Upper lobe of left lung (tissue), 6 donors: Measurements from ENCODE around the gene MED12. TPM values are rescaled to one million over a fixed set of nuclear protein-coding genes. Genes with fewer than 3 reads are reported as not detected.
A peak's percentile ranks its signal among the peaks of the same experiment; 100 is the strongest.

Experiments
- ATAC-seq, 2 donors: fragments of 200-7000 bp; cut with Tn5 transposase; one replicate each; pipeline ENCODE4 v1.9.1; 2022; ENCODE audit warnings: mild to moderate bottlenecking in 2 of 2, moderate library complexity in 2 of 2; ENCODE audit not compliant: low FRiP score in 2 of 2
- DNase-seq, 2 donors: peaks; one replicate each; pipeline ENCODE4 v3.0.0-alpha.2; 2019 to 2020
- H3K27ac ChIP-seq, 4 donors: fragments of 200-600 bp; sonication (generic); one replicate each; pipeline ENCODE4 v1.5.1; 2016 to 2019
- H3K27me3 ChIP-seq, 4 donors: fragments of 200-600 bp; sonication (generic); one replicate each; pipeline ENCODE4 v1.5.1; 2017 to 2019
- H3K36me3 ChIP-seq, 4 donors: fragments of 200-600 bp; sonication (generic); one replicate each; pipeline ENCODE4 v1.5.1; 2016 to 2019
- H3K4me1 ChIP-seq, 4 donors: fragments of 200-600 bp; sonication (generic); one replicate each; pipeline ENCODE4 v1.5.1; 2018 to 2019
- H3K4me3 ChIP-seq, 4 donors: fragments of 200-600 bp; sonication (generic); one replicate each; pipeline ENCODE4 v1.5.1; 2017 to 2019; ENCODE audit warnings: mild to moderate bottlenecking in 2 of 4, moderate library complexity in 1 of 4
- H3K9me3 ChIP-seq, 4 donors: fragments of 200-600 bp; sonication (generic); one replicate each; pipeline ENCODE4 v1.5.1; 2018 to 2019
- CTCF ChIP-seq, 6 experiments: fragments of 450-650 bp in 4 of 6; fragments of 200-600 bp in 2 of 6; sonication (generic) in 2 of 6; IDR thresholded peaks; one replicate each; pipeline ENCODE4 v1.5.1; 2016 to 2019; ENCODE audit warnings: antibody characterized with exemption in 6 of 6
- EP300 ChIP-seq, 4 donors: sonication (generic); formaldehyde crosslinking; IDR thresholded peaks; one replicate each; pipeline ENCODE4 v1.5.1; 2017; ENCODE audit warnings: antibody characterized with exemption in 4 of 4, control low read depth in 2 of 4
- POLR2A ChIP-seq, 4 donors: fragments of 450-650 bp; IDR thresholded peaks; one replicate each; pipeline ENCODE4 v1.5.1; 2016 to 2017; ENCODE audit warnings: antibody characterized with exemption in 4 of 4, mild to moderate bottlenecking in 2 of 4
- POLR2AphosphoS5 ChIP-seq, 2 donors: sonication (generic); formaldehyde crosslinking; IDR thresholded peaks; one replicate each; pipeline ENCODE4 v1.5.1; 2017; ENCODE audit warnings: antibody characterized with exemption in 2 of 2
- WGBS, 2 donors: methylation state at CpG; one replicate each; pipeline ENCODE4 v1.1.5; 2017 to 2018; 5-methylcytosine and 5-hydroxymethylcytosine counted together
- total RNA-seq, 6 donors: library from RNA; depleted of rRNA in 4 of 6; stranded (reverse); fragments of >200 nt in 4 of 6; gene quantifications; one replicate each; pipeline versions ENCODE4 v1.1.0 to v1.2.1, GENCODE V29; 2016 to 2021
- donor health status: DM: no; HTN: no; CAD: no; lungs with moderate emphysema.
- donor health status: DM: no; HTN: yes; CAD: no; lungs with severe emphysema.

The MED12 gene
- total RNA-seq, 6 donors from 2014 or later = 21.7 to 188 (median 42.2) TPM

DNA sequence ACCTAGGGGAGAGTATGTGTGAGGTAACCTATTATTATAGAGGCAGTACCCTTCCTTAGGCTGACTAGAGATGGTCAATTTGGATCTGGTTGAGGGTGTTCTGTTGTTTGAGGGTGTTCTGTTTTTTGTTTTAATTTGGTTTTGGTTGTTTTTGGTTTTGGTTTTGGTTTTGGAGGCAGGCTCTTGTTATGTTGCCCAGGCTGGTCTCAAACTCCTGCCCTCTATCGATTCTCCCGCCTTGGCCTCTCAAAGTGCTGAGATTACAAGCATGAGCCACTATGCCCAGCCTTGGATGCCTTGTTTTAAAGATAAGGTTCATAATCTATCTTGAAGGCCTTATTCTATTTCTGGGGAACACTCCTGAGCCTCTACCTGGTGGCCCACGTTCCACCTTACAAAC lies 12.8 kb upstream of the MED12 start:
- no peak overlapping the region for H3K4me3 ChIP-seq
- no peak overlapping the region for H3K27ac ChIP-seq
- no peak for DNase-seq
- peaks cover 3 to 20% (median 7%) of the 10 kb centered on the region in 4 donors for H3K4me1 ChIP-seq
- H3K9me3 ChIP-seq = no peaks in the 10 kb centered on the region
- TF ChIP-seq CTCF (IDR thresholded peaks at IDR 0.05) = no peak
- no peak for TF ChIP-seq POLR2AphosphoS5 (IDR thresholded peaks at IDR 0.05)
- no peak for TF ChIP-seq EP300 (IDR thresholded peaks at IDR 0.05)
- no peak for TF ChIP-seq POLR2A (IDR thresholded peaks at IDR 0.05)
- no peaks in the 10 kb centered on the region for H3K36me3 ChIP-seq
- WGBS, 2 donors = 84 to 100% methylated on average over 3 of the region's 3 CpGs
- H3K27me3 ChIP-seq = no peaks in the 10 kb centered on the region
- no peak for ATAC-seq

DNA sequence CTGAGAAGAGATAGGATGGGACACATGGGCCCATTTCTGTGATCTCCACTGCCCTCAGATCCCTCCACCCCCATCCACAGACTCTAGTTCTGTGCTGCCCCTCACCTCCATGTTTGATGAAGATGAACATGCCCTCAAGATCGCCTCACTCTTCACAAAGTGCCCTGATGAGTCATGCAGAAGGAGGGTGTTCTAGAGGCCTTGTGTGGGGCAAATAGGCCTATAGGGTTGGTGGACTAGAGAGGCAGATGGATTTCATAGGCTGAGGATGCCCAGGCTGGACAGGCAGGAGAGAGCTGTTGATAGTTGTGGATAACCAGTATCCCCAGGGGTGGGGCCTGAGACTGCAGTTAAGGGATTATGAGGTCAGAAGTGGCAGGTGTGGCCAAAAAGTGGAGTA lies 12.0 kb upstream of the MED12 start, which contains the start of gene CXorf65:
TSS of gene CXorf65 (minus strand) at position 314 of the 400 bp plus-strand sequence. CDS start at position 130, 184 bp downstream.
- TF ChIP-seq EP300 (IDR thresholded peaks at IDR 0.05) (no peak), CTCF (IDR thresholded peaks at IDR 0.05) (no peak), POLR2A (IDR thresholded peaks at IDR 0.05) (no peak), POLR2AphosphoS5 (IDR thresholded peaks at IDR 0.05) (no peak)
- H3K36me3 ChIP-seq = no peaks in the 10 kb centered on the region
- ATAC-seq = no peak
- no peak for DNase-seq
- H3K27ac ChIP-seq = no peak within 1 kb of the TSS
- no peaks in the 10 kb centered on the region for H3K9me3 ChIP-seq
- no peaks in the 10 kb centered on the region for H3K27me3 ChIP-seq
- 71% methylated on average over 1 of the region's 1 CpG; no CpG with 5 or more reads in 1 of the 2 donors for WGBS, 2 donors
- no peak within 1 kb of the TSS for H3K4me3 ChIP-seq
- H3K4me1 ChIP-seq = peaks cover 3 to 20% (median 7%) of the 10 kb centered on the region in 4 donors

GRCh38 chrX:71107245-71107644 lies 11.2 kb upstream of the MED12 start:
- 44 to 67% methylated on average over 4 of the region's 4 CpGs for WGBS, 2 donors
- Histone ChIP-seq H3K9me3 (no peaks in the 10 kb centered on the region), H3K27me3 (no peaks in the 10 kb centered on the region), H3K36me3 (no peaks in the 10 kb centered on the region), H3K27ac (no peak overlapping the region), H3K4me1 (peaks cover 3 to 20% (median 7%) of the 10 kb centered on the region in 4 donors), H3K4me3 (no peak overlapping the region)
- TF ChIP-seq POLR2A (IDR thresholded peaks at IDR 0.05) (no peak), POLR2AphosphoS5 (IDR thresholded peaks at IDR 0.05) (no peak), CTCF (IDR thresholded peaks at IDR 0.05) (no peak), EP300 (IDR thresholded peaks at IDR 0.05) (no peak)
- DNase-seq (no peak), ATAC-seq (no peak)

GRCh38 chrX:71107762-71108360 lies 10.5 kb upstream of the MED12 start:
- Histone ChIP-seq H3K27ac (no peak overlapping the region), H3K27me3 (no peaks in the 10 kb centered on the region), H3K4me1 (peaks cover 3 to 20% (median 7%) of the 10 kb centered on the region in 4 donors), H3K9me3 (no peaks in the 10 kb centered on the region), H3K4me3 (no peak overlapping the region), H3K36me3 (no peaks in the 10 kb centered on the region)
- TF ChIP-seq POLR2A (IDR thresholded peaks at IDR 0.05) (no peak), POLR2AphosphoS5 (IDR thresholded peaks at IDR 0.05) (no peak), CTCF (IDR thresholded peaks at IDR 0.05) (no peak)
- no peak for DNase-seq
- no peak for ATAC-seq
- WGBS, 2 donors = 38% methylated on average over 9 of the region's 9 CpGs; no CpG with 5 or more reads in 1 of the 2 donors

DNA sequence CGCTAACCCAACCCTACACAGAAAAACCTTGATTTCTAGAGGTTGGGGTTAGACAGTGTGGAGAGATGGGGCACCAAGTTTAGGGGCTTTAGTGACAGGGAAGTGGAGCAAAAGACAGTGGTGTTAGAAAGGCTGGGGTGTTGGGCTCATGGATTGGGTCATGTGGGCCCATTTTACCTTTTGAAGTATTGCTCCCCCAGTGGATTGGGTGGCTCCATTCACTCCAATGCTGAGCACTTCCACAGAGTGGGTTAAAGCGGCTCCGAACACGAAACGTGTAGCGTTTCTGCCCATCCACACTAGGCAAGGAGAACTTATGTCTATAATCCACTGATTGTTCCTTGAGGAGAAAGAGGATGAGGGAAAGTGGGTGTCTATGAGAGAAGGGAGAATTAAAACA lies 9.3 kb upstream of the MED12 start:
- Histone ChIP-seq H3K36me3 (no peaks in the 10 kb centered on the region), H3K4me1 (peaks cover 0 to 8% (median 2%) of the 10 kb centered on the region in 4 donors), H3K27ac (peak overlapping the region in 1 of 4 donors; percentile 18), H3K9me3 (no peaks in the 10 kb centered on the region), H3K4me3 (peak overlapping the region in 1 of 4 donors; percentile 5), H3K27me3 (no peaks in the 10 kb centered on the region)
- ATAC-seq (no peak), DNase-seq (no peak)
- no peak for TF ChIP-seq POLR2AphosphoS5 (IDR thresholded peaks at IDR 0.05)
- TF ChIP-seq EP300 (IDR thresholded peaks at IDR 0.05) = no peak
- TF ChIP-seq CTCF (IDR thresholded peaks at IDR 0.05) = no peak
- TF ChIP-seq POLR2A (IDR thresholded peaks at IDR 0.05) = no peak
- WGBS, 2 donors = 82% methylated on average over 3 to 6 of the region's 6 CpGs
